Measurements from ENCODE around the gene CDK8.

The CDK8 gene

DNA sequence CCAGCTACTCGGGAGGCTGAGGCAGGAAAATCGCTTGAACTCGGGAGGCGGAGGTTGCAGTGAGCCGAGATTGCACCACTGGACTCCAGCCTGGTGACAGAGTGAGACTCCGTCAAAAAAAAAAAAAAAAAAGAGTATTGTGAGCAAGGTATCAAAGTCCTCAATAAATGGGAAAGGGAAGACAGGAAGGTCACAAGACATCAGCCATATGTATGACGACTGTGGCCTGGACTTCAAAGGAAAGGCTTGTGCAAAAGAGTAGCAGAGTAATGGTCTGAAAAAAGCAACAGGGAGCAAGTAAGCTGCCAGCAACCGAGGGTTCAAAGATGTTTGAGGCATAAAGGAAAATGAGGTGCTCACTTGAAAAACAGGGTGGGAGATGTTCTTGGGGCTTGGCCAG lies 187.5 kb downstream of the CDK8 start:
- DNase-seq (ENCODE audit: low read depth, low spot score): no peak

- no peak for DNase-seq (ENCODE audit: low read depth, low spot score)
Measured at GRCh38 chr13:26442541-26442940, 188.6 kb downstream of the CDK8 start.

- DNase-seq (ENCODE audit: low read depth, low spot score): no peak
Measured at GRCh38 chr13:26445092-26445491, 191.2 kb downstream of the CDK8 start.

DNA sequence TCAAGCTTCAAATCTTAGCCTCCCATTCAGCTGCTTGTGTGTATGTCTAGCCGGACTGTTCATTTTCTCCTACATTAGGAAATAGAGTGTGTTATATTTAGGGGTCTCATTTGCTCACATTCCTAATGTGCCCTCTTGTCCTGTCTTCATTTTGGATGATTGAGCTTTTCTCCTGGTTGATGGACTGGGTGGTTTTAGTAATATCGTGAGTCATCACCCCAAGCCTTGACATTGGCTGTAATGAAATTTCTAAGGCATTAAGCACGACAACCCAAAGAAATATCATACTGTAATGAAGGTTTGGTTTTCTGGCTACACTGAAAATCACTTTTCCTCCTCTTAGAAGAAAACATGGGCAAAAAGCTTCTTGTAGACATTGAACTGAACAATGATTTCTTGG lies 192.8 kb downstream of the CDK8 start:
- no peak for DNase-seq (ENCODE audit: low read depth, low spot score)

DNA sequence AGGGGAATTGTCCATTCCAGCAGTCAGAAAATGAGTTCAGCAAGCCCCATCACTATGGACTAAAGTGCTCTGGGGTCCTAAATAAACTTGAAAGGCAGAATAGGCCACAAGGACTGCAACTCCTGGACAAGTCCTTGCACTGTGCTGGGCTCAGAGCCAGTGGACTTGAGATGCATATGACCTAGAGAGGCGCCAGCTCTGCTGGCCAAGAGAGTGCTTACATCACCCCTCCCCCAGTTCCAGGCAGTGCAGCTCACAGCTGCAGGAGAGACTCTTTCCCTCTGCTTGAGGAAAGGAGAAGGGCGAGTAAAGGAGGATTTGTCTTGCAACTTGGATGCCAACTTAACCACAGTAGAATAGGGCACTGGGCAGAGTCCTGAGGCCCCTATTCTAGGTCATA lies 194.1 kb downstream of the CDK8 start:
- DNase-seq (ENCODE audit: low read depth, low spot score): no peak

DNA sequence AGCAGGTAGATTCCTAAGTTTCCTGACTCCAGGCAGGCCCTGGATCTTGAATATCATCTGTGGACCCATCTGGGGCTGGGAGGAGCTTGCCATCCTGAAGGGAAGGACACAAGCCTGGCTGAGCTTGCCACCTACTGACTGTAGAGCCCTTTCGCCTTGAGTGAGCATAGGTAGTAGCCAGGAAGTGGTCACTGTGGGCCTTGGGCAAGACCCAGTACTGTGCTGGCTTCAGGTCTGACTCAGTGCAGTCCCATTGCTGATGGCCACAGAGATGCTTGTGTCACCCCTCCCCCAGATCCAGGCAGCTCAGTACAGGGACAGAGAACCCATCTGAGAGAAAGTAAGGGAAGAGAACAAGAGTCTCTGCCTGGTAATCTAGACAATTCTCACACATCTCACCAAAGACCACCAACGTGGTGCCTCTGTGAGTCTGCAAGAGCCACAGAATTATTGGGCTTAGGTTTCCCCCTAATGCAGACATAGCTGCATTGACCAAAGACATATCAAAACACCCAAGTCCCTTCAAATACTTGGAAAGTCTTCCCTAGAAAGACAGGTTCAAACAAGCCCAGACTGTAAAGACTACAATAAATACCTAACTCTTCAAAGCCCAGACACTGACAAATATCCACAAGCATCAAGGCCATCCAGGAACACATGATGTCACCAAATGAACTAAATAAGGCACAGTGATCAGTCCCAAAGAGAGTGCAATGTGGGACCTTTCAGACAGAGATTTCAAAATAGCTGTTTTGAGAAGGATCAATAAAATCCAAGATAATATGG lies 195.3 kb downstream of the CDK8 start:
- no peak for DNase-seq (ENCODE audit: low read depth, low spot score)
